HG02678 (cell line): ENCODE measurements around the gene GDAP2.
A peak's percentile ranks its signal among the peaks of the same experiment; 100 is the strongest.
"Not testable (repeated sequence)": the region's sequence is repeated elsewhere in the genome, so short reads cannot be mapped to it uniquely, and the experiment has no call there.

Experiments used
- ATAC-seq: cut with Tn5 transposase; IDR thresholded peaks from one replicate; pipeline ENCODE4 v1.9.1; 2021; ENCODE audit warnings: mild to moderate bottlenecking, moderate library complexity; ENCODE audit not compliant: unreplicated experiment

The GDAP2 gene

DNA sequence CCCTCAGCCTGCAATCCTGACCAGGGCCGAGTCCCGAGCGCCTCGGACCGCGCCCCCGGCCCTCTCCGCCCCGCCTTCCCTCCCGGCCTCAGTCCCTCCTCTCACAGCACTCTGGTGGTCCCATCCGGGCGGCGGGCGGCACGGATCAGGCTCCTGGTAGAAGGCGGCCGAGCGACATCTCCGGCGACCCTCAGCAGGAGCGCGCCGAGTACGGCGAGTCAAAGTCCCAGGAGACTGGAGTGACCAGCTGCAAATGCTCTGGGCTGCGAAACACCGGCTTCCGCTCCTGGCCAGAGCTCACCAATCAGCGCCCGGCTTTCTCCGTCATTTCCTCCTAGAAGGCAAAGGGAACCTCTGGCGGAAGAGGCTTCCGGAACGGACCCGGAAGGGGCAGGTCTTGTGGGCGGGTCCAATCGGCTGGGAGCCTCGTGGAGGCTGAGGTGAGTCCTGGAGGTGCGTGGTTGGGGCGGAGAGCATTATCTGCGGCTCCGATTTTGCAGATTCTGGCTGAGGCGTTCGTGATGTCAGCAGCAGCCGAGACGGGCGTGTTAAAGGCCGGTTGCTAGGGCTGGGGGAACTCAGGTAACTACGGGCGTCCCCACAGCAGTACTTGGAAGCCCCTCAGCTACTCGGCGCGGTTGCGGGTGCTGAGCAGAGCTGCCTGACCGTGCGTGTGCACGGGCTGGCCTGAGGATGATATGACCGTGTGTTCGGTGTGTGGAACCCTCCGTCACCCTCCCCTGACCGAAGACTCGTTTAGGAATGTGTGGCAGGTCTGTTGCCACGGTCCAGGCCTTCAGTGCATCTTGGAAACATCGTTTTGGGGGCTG lies at the start of gene GDAP2, which contains the start of gene WDR3:
TSS of gene GDAP2 (minus strand) at position 279 of the 830 bp plus-strand sequence. CDS start 9,264 bp downstream, outside the sequence.
TSS of gene WDR3 (plus strand) at position 397 of the 830 bp plus-strand sequence. CDS start 3,581 bp downstream, outside the sequence.
- ATAC-seq = peak; percentile 94

DNA sequence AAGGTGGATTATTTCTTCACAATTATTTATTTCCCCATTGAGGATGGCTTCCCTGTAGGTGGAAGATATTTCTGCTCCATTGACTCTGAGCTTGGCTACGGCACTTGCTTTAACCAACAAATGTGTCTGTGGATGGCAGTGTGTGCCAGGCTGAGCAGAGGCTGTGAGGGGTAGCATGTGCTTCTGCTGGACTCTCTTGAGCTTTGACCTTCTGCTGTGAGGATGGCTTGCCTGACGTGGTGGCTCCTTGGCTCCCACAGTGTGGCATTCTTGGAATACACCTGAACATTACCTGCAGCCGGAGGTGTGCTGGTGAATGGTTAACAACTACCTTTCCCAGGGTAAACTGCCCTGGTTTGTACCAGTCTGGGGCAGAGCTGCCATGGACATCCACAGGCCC lies 47.0 kb upstream of the GDAP2 start:
- no peak for ATAC-seq

DNA sequence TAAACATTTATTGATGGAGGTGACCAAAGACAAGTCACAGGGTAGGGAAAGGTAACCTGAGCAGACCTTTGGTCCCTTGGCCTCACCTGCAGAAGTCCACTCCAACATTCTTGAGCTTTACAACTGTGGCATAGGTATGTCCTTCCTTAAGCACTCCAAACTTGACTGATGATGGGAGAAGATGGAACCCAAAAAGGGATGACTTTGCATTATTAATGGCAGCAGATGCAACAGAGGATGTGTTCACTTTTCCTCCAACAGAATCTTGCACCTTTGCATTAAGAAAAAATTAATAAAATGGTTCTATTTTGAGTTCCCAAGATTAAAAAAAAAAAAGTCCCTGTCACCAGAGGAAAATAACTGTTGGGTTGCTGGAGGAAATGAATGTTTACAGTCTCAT lies 42.4 kb upstream of the GDAP2 start:
- no peak for ATAC-seq

GRCh38 chr1:117970252-117970651 lies 40.8 kb upstream of the GDAP2 start:
- no peak for ATAC-seq

DNA sequence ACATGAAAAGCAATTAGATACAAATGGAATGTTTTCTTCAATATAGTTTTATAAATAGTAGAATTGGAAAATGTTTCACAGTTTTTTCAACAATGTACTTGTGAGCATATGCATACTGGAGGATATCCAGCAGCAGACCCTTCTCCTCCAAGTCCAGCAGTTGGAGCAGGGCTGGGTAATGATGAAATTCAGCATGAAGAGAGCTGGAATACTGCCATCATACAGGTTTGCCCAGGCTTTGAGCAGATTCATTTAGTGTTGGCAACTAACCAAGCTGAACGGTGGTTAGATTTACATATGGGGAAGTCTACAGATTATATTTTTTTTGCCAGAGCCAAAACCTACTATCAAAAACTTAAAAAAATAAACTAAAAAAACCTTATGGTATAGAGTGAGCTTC lies 38.5 kb upstream of the GDAP2 start:
- ATAC-seq = no peak

DNA sequence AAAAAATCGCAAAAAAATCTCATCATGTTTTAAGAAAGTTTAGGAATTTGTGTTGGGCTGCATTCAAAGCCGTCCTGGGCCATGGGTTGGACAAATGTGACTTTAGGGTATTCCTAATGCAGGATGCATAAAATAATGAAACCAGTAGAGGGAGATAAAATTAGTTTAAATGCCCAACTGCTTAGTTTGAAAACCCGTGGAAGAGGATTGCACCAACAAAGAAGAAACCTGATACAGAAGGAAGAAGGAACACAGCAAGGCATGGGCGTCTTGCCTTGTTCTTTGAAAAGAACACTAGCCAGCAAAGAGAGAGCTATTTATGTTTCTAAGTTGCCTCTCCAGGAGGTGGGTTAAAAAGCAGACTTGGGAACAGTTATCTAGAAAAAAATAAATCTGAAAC lies 38.1 kb upstream of the GDAP2 start:
- no peak for ATAC-seq

- no peak for ATAC-seq
These were observed 35.0 kb upstream of the GDAP2 start for GRCh38 chr1:117964290-117965038.

DNA sequence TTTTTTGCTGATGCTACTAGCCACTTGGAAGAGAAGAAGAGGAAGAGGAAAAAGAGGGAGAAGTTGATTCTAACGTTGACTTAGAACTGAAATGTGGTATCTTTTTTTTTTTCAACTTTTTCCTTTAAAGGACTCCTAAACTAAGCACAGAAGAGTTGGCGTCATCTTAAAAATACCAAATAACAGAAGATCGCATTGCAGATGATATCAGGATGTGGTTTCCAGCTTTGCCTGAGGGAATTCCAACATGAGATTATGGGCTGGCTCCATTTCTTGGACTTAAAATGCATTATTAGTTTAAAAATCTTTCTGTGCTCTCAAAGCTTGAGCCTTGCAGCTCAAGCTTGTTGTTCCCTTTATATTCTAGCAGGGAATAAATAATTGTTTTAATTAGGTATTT lies 29.9 kb upstream of the GDAP2 start:
- ATAC-seq = no peak

DNA sequence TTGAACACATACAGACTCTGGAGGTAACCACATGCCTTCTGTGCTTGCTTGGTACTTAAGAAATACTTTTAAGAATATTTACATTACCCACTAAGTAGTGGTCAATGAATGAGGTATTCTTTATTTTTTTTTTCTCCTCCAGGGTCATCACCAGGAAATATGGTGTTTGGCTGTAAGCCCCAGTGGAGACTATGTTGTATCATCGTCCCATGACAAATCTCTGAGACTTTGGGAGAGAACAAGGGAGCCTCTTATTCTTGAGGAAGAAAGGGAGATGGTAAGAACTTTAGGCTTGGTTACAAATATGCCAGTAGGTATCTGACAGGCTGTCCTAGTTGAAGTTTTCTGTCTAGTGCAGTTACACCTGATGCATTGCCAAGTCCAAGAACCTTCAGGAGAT lies 23.0 kb upstream of the GDAP2 start:
- no peak for ATAC-seq

DNA sequence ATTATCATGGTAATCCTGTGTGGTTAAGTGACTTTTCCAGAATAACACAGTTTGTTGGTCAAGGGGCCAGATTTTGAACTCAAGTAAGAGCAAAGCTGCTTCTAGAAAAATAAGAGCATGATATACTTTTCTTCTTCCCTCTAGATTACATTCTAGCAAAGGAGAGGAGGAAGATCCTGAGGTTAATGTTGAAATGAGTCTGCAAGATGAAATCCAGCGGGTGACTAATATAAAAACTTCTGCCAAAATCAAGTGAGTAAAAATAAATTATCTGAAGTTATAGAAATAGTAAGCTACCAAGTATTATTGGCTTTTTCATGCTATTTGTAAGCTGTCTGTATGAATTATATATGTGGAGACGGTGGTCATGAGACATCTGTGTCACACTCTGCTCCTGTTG lies 12.9 kb upstream of the GDAP2 start:
- ATAC-seq = no peak

DNA sequence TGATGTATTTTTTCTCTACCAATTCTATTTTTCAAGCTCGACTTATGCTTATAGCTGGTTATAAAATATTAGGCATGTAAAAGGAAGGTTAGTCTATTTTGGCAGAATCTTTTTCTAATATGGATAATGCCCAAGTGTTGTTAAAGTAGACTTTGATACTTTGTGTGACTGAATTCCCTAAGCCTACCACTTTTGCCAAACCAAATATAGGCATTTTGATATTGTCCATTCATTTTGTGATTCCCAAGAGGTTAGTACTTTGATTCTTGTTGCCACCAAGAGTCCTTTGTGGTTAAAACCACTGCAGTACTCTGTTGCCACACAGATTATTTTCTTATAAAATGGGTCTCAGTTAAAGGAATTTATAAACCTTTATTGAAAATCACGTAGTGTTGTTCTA lies 4.3 kb upstream of the GDAP2 start:
- no peak for ATAC-seq

- ATAC-seq = no peak
These were observed 3.2 kb upstream of the GDAP2 start for GRCh38 chr1:117932576-117932975.

DNA sequence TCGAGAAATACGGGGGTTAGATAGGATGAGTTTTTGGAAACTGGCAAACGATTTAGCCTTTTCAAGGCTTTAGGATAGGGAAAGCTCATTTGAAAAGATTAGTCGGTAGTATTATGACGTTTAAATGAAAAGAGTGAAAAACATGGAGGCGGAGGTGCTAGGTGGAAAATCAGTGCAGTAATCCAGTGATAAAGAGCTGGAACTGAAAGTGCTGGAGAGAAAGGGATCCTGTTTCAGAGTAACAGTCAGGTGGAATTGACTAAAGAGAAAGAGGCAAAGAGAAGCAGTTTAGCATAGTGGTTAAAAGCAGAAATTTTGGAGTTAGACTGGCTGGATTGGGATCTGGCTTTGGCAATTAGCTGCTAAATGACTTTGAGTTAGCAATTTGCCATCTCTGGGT lies 1.1 kb upstream of the GDAP2 start:
- no peak for ATAC-seq

- no peak for ATAC-seq
These were observed 689 bp upstream of the GDAP2 start for GRCh38 chr1:117930173-117930447.

DNA sequence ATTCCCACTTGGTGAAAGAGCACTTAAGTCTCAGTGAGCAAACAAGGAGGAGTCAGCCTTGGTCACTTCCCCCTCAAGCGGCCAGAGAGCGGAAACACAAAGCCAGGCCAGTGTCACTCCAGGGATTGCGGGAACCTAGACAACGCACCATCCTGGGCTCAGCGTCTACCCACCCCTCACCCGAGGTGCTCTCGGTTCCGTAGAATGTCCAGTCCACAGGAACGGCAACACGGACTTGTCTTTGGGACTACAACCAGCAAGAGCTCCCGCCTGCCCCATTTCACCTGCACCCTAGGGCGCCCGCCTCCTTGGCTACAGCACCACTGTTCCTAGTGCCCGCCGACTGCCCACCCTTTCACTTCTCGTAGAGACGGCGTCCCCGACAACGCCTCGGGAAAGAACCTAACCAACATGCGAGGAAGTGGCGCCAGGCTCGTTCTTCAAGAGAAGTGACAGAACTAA lies 509 bp downstream of the GDAP2 start:
- peak; percentile 39 for ATAC-seq

- no peak for ATAC-seq
These were observed 3.4 kb downstream of the GDAP2 start for GRCh38 chr1:117925981-117926380.

GRCh38 chr1:117922717-117923116 lies 6.7 kb downstream of the GDAP2 start:
- ATAC-seq = not testable (repeated sequence)

GRCh38 chr1:117921991-117922390 lies 7.4 kb downstream of the GDAP2 start:
- ATAC-seq = no peak

GRCh38 chr1:117919376-117919775 lies 10.0 kb downstream of the GDAP2 start:
- ATAC-seq = no peak

DNA sequence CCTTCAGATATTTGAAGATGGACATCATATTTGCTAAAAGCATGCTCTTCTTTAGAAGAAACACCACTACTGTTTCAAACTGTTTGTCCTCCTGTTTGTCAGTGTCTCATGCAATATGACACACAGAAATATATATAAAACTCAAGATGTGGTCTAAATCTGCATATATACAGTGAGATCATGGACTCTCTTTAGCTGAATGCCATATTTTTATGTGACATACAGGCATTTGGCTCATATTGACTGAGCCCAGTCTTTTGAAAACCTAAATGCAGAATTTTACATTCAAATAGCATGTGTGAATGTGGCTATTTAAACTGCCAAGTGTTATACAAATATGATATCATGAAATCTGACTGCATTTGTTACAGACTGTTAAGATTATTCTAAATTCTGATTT lies 18.4 kb downstream of the GDAP2 start:
- no peak for ATAC-seq

- no peak for ATAC-seq
These were observed 24.4 kb downstream of the GDAP2 start for GRCh38 chr1:117905019-117905418.

DNA sequence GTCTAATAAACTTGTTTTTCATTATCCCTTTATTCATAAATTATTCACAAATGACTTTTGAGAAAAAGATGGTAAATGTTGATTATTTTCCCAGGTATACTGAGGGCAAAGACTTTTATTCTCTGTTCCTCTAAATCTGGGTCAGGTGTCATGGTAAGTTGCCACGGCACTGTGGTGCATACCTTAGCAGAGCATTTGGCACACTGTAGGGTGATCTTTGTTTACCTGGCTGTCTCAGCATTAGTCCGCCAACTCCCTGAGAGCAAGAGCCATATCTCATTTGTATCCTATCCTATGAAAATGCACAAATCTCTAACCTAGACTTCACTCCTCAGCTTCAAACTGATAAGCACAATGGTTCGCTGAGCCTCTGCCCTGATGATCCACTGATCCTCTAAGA lies 24.9 kb downstream of the GDAP2 start:
- ATAC-seq = no peak
